Esophagus muscularis mucosa (tissue), 4 donors: Measurements from ENCODE around the gene DNAH10. TPM values are rescaled to one million over a fixed set of nuclear protein-coding genes. Genes with fewer than 3 reads are reported as not detected.

Experiments
- DNase-seq: peaks from one replicate; pipeline ENCODE4 v3.0.0-alpha.2; 2017; ENCODE audit errors: extremely low spot score
- H3K27ac ChIP-seq, 4 donors: fragments of 200-600 bp; sonication (generic); replicated peaks in 1 of 4; 1 replicate in 3 of 4; 2 replicates in 1 of 4; pipeline ENCODE4 v1.5.1; 2016 to 2019; ENCODE audit warnings: mild to moderate bottlenecking in 1 of 4
- H3K27me3 ChIP-seq, 4 donors: fragments of 200-600 bp; sonication (generic); one replicate each; pipeline versions ENCODE4 v1.5.1 to v1.6.0; 2016 to 2019
- H3K36me3 ChIP-seq, 4 donors: fragments of 200-600 bp; sonication (generic); one replicate each; pipeline ENCODE4 v1.5.1; 2016 to 2019
- H3K4me1 ChIP-seq, 4 donors: fragments of 200-600 bp; sonication (generic); one replicate each; pipeline ENCODE4 v1.5.1; 2016 to 2019
- H3K4me3 ChIP-seq, 4 donors: fragments of 200-600 bp; sonication (generic); 1 replicate in 2 of 4; 2 replicates in 2 of 4; pipeline ENCODE4 v1.5.1; 2016 to 2019; ENCODE audit warnings: mild to moderate bottlenecking in 4 of 4, moderate library complexity in 1 of 4
- H3K9me3 ChIP-seq, 4 donors: fragments of 200-600 bp; sonication (generic); 1 replicate in 3 of 4; 2 replicates in 1 of 4; pipeline ENCODE4 v1.5.1; 2016 to 2019
- CTCF ChIP-seq, 3 experiments: fragments of 200-600 bp in 2 of 3; fragments of 450-650 bp in 1 of 3; sonication (generic) in 2 of 3; IDR thresholded peaks; one replicate each; pipeline ENCODE4 v1.5.1; 2017 to 2019; ENCODE audit warnings: antibody characterized with exemption in 3 of 3, mild to moderate bottlenecking in 2 of 3, moderate library complexity in 1 of 3
- EP300 ChIP-seq: sonication (generic); formaldehyde crosslinking; IDR thresholded peaks from one replicate; pipeline ENCODE4 v1.6.1; 2017; ENCODE audit warnings: antibody characterized with exemption
- POLR2A ChIP-seq: fragments of 450-650 bp; IDR thresholded peaks from one replicate; pipeline ENCODE4 v1.6.1; 2017; ENCODE audit warnings: antibody characterized with exemption, moderate library complexity, mild to moderate bottlenecking, low read depth
- POLR2AphosphoS5 ChIP-seq, 2 donors: sonication (generic); formaldehyde crosslinking; IDR thresholded peaks; one replicate each; pipeline ENCODE4 v1.6.1; 2017; ENCODE audit warnings: antibody characterized with exemption in 2 of 2
- WGBS: methylation state at CpG from one replicate; pipeline ENCODE4 v1.1.5; 2018; 5-methylcytosine and 5-hydroxymethylcytosine counted together
- intact Hi-C: fragments of 100-400 bp; cut with DNase I; formaldehyde crosslinking; loops from one replicate; pipeline ENCODE4 v1.15.1; 2023
- total RNA-seq, 4 donors: library from RNA; depleted of rRNA; stranded (reverse); fragments of >200 nt; gene quantifications; one replicate each; pipeline versions ENCODE4 v1.1.0 to v1.2.1, GENCODE V29; 2016

The DNAH10 gene
- total RNA-seq, 4 donors from 2014 or later, result 0.06 to 1.3 TPM; not detected in 2

- H3K27me3 ChIP-seq, result no peaks in the 10 kb centered on the region
- H3K27ac ChIP-seq, result no peak overlapping the region
- 94% methylated on average over 11 of the region's 11 CpGs for WGBS
- no peaks in the 10 kb centered on the region for H3K9me3 ChIP-seq
- TF ChIP-seq CTCF (IDR thresholded peaks at IDR 0.05) (no peak), EP300 (no peak), POLR2AphosphoS5 (IDR thresholded peaks at IDR 0.05) (no peak), POLR2A (no peak)
- H3K4me3 ChIP-seq, result no peak overlapping the region
- H3K4me1 ChIP-seq, result peaks cover 31 to 56% (median 51%) of the 10 kb centered on the region in 4 donors
- intact Hi-C loops, result no loop called here
- peaks cover 7 to 31% (median 23%) of the 10 kb centered on the region in 4 donors for H3K36me3 ChIP-seq
- DNase-seq, result no peak
Observed at GRCh38 chr12:123948401-123948795, 186.3 kb downstream of the DNAH10 start.

GRCh38 chr12:123948796-123949769, 187.0 kb downstream of the DNAH10 start:
- DNase-seq, result no peak
- H3K27ac ChIP-seq, result no peak overlapping the region
- no peak overlapping the region for H3K4me3 ChIP-seq
- TF ChIP-seq POLR2A (no peak), CTCF (IDR thresholded peaks at IDR 0.05) (no peak), EP300 (no peak), POLR2AphosphoS5 (IDR thresholded peaks at IDR 0.05) (no peak)
- intact Hi-C loops, result no loop called here
- H3K27me3 ChIP-seq, result no peaks in the 10 kb centered on the region
- H3K9me3 ChIP-seq, result no peaks in the 10 kb centered on the region
- WGBS, result 88% methylated on average over 19 of the region's 19 CpGs
- peaks cover 31 to 56% (median 52%) of the 10 kb centered on the region in 4 donors for H3K4me1 ChIP-seq
- H3K36me3 ChIP-seq, result peaks cover 7 to 25% (median 16%) of the 10 kb centered on the region in 4 donors

GRCh38 chr12:123949770-123950165, 187.7 kb downstream of the DNAH10 start:
- no peaks in the 10 kb centered on the region for H3K9me3 ChIP-seq
- DNase-seq, result no peak
- no peak overlapping the region for H3K27ac ChIP-seq
- H3K4me1 ChIP-seq, result peaks cover 31 to 57% (median 53%) of the 10 kb centered on the region in 4 donors
- WGBS, result 93% methylated on average over 15 of the region's 15 CpGs
- no peak overlapping the region for H3K4me3 ChIP-seq
- TF ChIP-seq POLR2AphosphoS5 (IDR thresholded peaks at IDR 0.05), result no peak
- no peak for TF ChIP-seq CTCF (IDR thresholded peaks at IDR 0.05)
- no peak for TF ChIP-seq POLR2A
- intact Hi-C loops, result no loop called here
- no peaks in the 10 kb centered on the region for H3K27me3 ChIP-seq
- H3K36me3 ChIP-seq, result peaks cover 7 to 18% (median 10%) of the 10 kb centered on the region in 4 donors

GRCh38 chr12:123950476-123951349, 188.6 kb downstream of the DNAH10 start:
- Histone ChIP-seq H3K9me3 (no peaks in the 10 kb centered on the region), H3K4me3 (no peak overlapping the region), H3K27me3 (no peaks in the 10 kb centered on the region), H3K4me1 (peaks cover 31 to 59% (median 53%) of the 10 kb centered on the region in 4 donors), H3K27ac (no peak overlapping the region), H3K36me3 (peaks cover 0 to 8% (median under 1%) of the 10 kb centered on the region in 4 donors)
- TF ChIP-seq POLR2AphosphoS5 (IDR thresholded peaks at IDR 0.05) (no peak), CTCF (IDR thresholded peaks at IDR 0.05) (no peak), EP300 (no peak)
- DNase-seq, result no peak
- WGBS, result 92% methylated on average over 13 of the region's 15 CpGs
- intact Hi-C loops, result no loop called here
